SK-N-SH (cell line): Measurements from ENCODE around the gene NPHS2. TPM values are rescaled to one million over a fixed set of nuclear protein-coding genes. Genes with fewer than 3 reads are reported as not detected.

Experiments
- CTCF ChIA-PET: fragments of 300-600, 350-600 bp; formaldehyde crosslinking; extraction: SDS; loops from one replicate; lab custom pipeline; 2021; lab: Yijun Ruan, JAX
- POLR2A ChIA-PET: fragments of 350-600 bp; sonication (Branson Sonifier 250); formaldehyde crosslinking; extraction: SDS; loops from one replicate; lab custom pipeline; 2020; ENCODE audit warnings: antibody characterized with exemption, inconsistent platforms; lab: Yijun Ruan, JAX
- DNase-seq: peaks from one replicate; pipeline ENCODE4 v3.0.0; 2012
- H2AFZ ChIP-seq: fragments of 200-600 bp; sonication (generic); 2 replicates; pipeline ENCODE4 v1.8.1; 2016; ENCODE audit warnings: antibody characterized with exemption, mild to moderate bottlenecking, low read depth
- H3F3A ChIP-seq: fragments of 200-600 bp; sonication (generic); replicated peaks from 2 replicates; pipeline ENCODE3; 2016; ENCODE audit warnings: antibody characterized with exemption, mild to moderate bottlenecking; ENCODE audit not compliant: insufficient read depth
- H3K27ac ChIP-seq, 2 experiments: fragments of 200-500 bp in 1 of 2; fragments of 200-600 bp in 1 of 2; sonication (Bioruptor generic) in 1 of 2; sonication (generic), shearing (Covaris generic) in 1 of 2; 2 replicates each; pipeline versions ENCODE4 v1.5.1 to v1.6.1; 2014 to 2016; ENCODE audit warnings: low read depth in 2 of 2, inconsistent platforms in 1 of 2, low read length in 1 of 2, mild to moderate bottlenecking in 1 of 2, mixed read lengths in 1 of 2
- H3K27me3 ChIP-seq: fragments of 200-600 bp; sonication (generic), shearing (Covaris generic); 2 replicates; pipeline ENCODE4 v1.6.1; 2016; ENCODE audit warnings: mixed run types; ENCODE audit not compliant: insufficient read depth
- H3K36me3 ChIP-seq, 2 experiments: fragments of 200-500 bp in 1 of 2; fragments of 200-600 bp in 1 of 2; sonication (Bioruptor generic) in 1 of 2; sonication (generic) in 1 of 2; replicated peaks in 1 of 2; 2 replicates each; pipeline versions ENCODE3 to v1.5.1; 2014 to 2016; ENCODE audit warnings: low read length in 1 of 2, mild to moderate bottlenecking in 1 of 2; ENCODE audit not compliant: insufficient read depth in 2 of 2, control insufficient read depth in 1 of 2
- H3K4me1 ChIP-seq, 2 experiments: fragments of 200-500 bp in 1 of 2; fragments of 200-600 bp in 1 of 2; sonication (Bioruptor generic) in 1 of 2; sonication (generic), shearing (Covaris generic) in 1 of 2; 2 replicates each; pipeline versions ENCODE4 v1.5.1 to v1.6.1; 2014 to 2016; ENCODE audit warnings: low read depth in 1 of 2, low read length in 1 of 2, mixed run types in 1 of 2; ENCODE audit not compliant: insufficient read depth in 2 of 2, control insufficient read depth in 1 of 2
- H3K4me2 ChIP-seq: fragments of 200-600 bp; sonication (generic), shearing (Covaris generic); 2 replicates; pipeline ENCODE4 v1.6.1; 2017; ENCODE audit warnings: mixed run types
- H3K4me3 ChIP-seq, 2 experiments: fragments of 200-500 bp in 1 of 2; fragments of 200-600 bp in 1 of 2; sonication (Bioruptor generic) in 1 of 2; sonication (generic), shearing (Covaris generic) in 1 of 2; 2 replicates each; pipeline versions ENCODE4 v1.5.1 to v1.8.1; 2014 to 2016; ENCODE audit warnings: low read depth in 2 of 2, inconsistent platforms in 1 of 2, low read length in 1 of 2, mild to moderate bottlenecking in 1 of 2, mixed read lengths in 1 of 2, moderate library complexity in 1 of 2
- H3K79me2 ChIP-seq: fragments of 200-600 bp; sonication (generic); 2 replicates; pipeline ENCODE4 v1.8.1; 2017; ENCODE audit warnings: mild to moderate bottlenecking; ENCODE audit not compliant: insufficient read depth
- H3K9ac ChIP-seq: fragments of 200-600 bp; sonication (generic); 2 replicates; pipeline ENCODE4 v1.6.1; 2017; ENCODE audit warnings: mixed run types
- H3K9me2 ChIP-seq: fragments of 200-600 bp; sonication (generic); 2 replicates; pipeline ENCODE4 v1.6.1; 2017; ENCODE audit warnings: mixed run types
- H3K9me3 ChIP-seq: fragments of 200-600 bp; sonication (generic); 2 replicates; pipeline ENCODE4 v1.6.1; 2017; ENCODE audit warnings: mixed run types, mild to moderate bottlenecking, moderate library complexity
- H4K20me1 ChIP-seq: fragments of 200-600 bp; sonication (generic); 2 replicates; pipeline ENCODE4 v1.6.1; 2017; ENCODE audit warnings: mild to moderate bottlenecking, mixed run types; ENCODE audit not compliant: insufficient read depth
- EP300 ChIP-seq, 2 experiments: IDR thresholded peaks; 2 replicates each; pipeline versions ENCODE4 v1.4.0 to v1.6.1; 2012; ENCODE audit warnings: borderline replicate concordance in 1 of 2, low read depth in 1 of 2, low read length in 1 of 2
- EZH2phosphoT487 ChIP-seq: fragments of 200-600 bp; sonication (generic); IDR thresholded peaks from 2 replicates; pipeline ENCODE4 v1.6.1; 2017; ENCODE audit warnings: low read depth, mixed run types, mild to moderate bottlenecking, antibody characterized with exemption, moderate library complexity, borderline replicate concordance
- FOSL2 ChIP-seq: IDR thresholded peaks from 2 replicates; pipeline ENCODE4 v1.4.0; 2012; ENCODE audit warnings: low read depth, mild to moderate bottlenecking, moderate library complexity, borderline replicate concordance
- FOXM1 ChIP-seq: IDR thresholded peaks from 2 replicates; pipeline ENCODE4 v1.4.0; 2012; ENCODE audit warnings: low read depth, mild to moderate bottlenecking
- GABPA ChIP-seq: IDR thresholded peaks from 2 replicates; pipeline ENCODE4 v1.4.0; 2012; ENCODE audit warnings: low read depth, mild to moderate bottlenecking
- JUND ChIP-seq: IDR thresholded peaks from 2 replicates; pipeline ENCODE4 v1.4.0; 2012
- MEF2A ChIP-seq: IDR thresholded peaks from 2 replicates; pipeline ENCODE4 v1.4.0; 2012; ENCODE audit warnings: low read depth, borderline replicate concordance
- NRF1 ChIP-seq: IDR thresholded peaks from 2 replicates; pipeline ENCODE4 v1.6.1; 2012; ENCODE audit warnings: low read depth, mild to moderate bottlenecking, low read length
- POLR2AphosphoS5 ChIP-seq: IDR thresholded peaks from 2 replicates; pipeline ENCODE4 v1.6.1; 2012; ENCODE audit warnings: low read depth, low read length
- RCOR1 ChIP-seq: fragments of 150-350 bp; IDR thresholded peaks from 2 replicates; pipeline ENCODE4 v1.6.1; 2017; ENCODE audit warnings: antibody characterized with exemption, low read length
- RFX5 ChIP-seq: IDR thresholded peaks from 2 replicates; pipeline ENCODE4 v1.6.1; 2012; ENCODE audit warnings: mild to moderate bottlenecking, improper control_type of control experiment, low read length
- SIN3A ChIP-seq: IDR thresholded peaks from 2 replicates; pipeline ENCODE4 v1.6.1; 2012; ENCODE audit warnings: low read depth, mild to moderate bottlenecking, low read length, moderate library complexity, borderline replicate concordance
- SMC3 ChIP-seq: IDR thresholded peaks from 2 replicates; pipeline ENCODE4 v1.6.1; 2012; ENCODE audit warnings: low read depth, low read length, improper control_type of control experiment
- TCF12 ChIP-seq: IDR thresholded peaks from 2 replicates; pipeline ENCODE4 v1.4.0; 2012
- TEAD4 ChIP-seq: IDR thresholded peaks from 2 replicates; pipeline ENCODE4 v1.4.0; 2012; ENCODE audit warnings: mild to moderate bottlenecking, borderline replicate concordance; ENCODE audit not compliant: insufficient read depth
- USF2 ChIP-seq: fragments of 150-350 bp; IDR thresholded peaks from 2 replicates; pipeline ENCODE4 v1.6.1; 2017; ENCODE audit warnings: antibody characterized with exemption, low read length, low read depth, borderline replicate concordance
- WGBS: methylation state at CpG from one replicate; pipeline ENCODE4 v1.1.6; 2017; ENCODE audit warnings: low lambda C conversion rate; 5-methylcytosine and 5-hydroxymethylcytosine counted together
- polyA plus RNA-seq, 3 experiments: library from polyadenylated mRNA; depleted of rRNA; stranded (reverse); fragments of >200 nt; gene quantifications; 2 replicates each; pipeline ENCODE4 v1.2.3, GENCODE V29; 2012
- TF ChIP-seq, protein P1 (sequence below): IDR thresholded peaks from 2 replicates; pipeline ENCODE4; 2012
- TF ChIP-seq, protein P2 (sequence below): IDR thresholded peaks from 2 replicates; pipeline ENCODE4 v1.4.0; 2012; ENCODE audit warnings: low read depth, borderline replicate concordance
- TF ChIP-seq, protein P3 (sequence below): IDR thresholded peaks from 2 replicates; pipeline ENCODE4 v1.6.1; 2012; ENCODE audit warnings: mild to moderate bottlenecking, low read depth, low read length, moderate library complexity

The NPHS2 gene
- polyA plus RNA-seq, 1 of the 3 experiments (the other 2 are of a cell fraction), result not detected

DNA sequence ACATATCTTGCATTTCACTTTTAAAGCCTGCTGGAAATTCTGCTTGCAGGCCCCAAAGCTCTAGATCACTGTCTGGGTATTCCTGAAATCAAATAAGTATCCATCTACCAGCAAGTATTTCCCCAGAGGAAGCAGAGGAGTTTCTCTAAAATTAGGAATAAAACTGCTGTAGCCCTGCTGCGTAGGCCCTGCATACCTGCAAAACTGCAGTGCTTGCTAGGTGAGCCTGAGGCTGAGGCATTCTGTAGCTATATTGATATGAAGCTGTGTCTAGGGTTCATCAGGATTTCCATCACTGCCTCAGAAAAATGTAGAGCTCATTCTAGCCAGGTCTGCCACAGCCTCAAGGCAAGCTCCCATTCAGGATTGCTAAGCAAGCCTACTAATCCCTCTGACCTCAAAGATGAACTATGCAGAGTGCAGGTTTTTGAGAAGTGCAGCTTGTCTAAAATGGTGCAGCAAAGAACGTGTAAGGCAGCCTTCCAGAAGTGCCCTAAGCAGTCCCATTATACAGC, 28.7 kb downstream of the NPHS2 start:
- no peak for DNase-seq
- Histone ChIP-seq H3K9me3 (no peaks in the 10 kb centered on the region), H2AFZ (no peak overlapping the region), H3K36me3 (no peaks in the 10 kb centered on the region), H3K4me3 (no peak overlapping the region), H3K9ac (no peak overlapping the region), H3K4me1 (no peaks in the 10 kb centered on the region), H3K27me3 (no peaks in the 10 kb centered on the region; the same call in 1 of the 2 replicates), H3K4me2 (no peak overlapping the region), H3K27ac (no peak overlapping the region), H3K9me2 (no peaks in the 10 kb centered on the region), H4K20me1 (no peaks in the 10 kb centered on the region), H3K79me2 (no peaks in the 10 kb centered on the region), H3F3A (no peaks in the 10 kb centered on the region)
- TF ChIP-seq TCF12, result no peak
- TF ChIP-seq SMC3, result no peak
- TF ChIP-seq GABPA, result no peak
- TF ChIP-seq POLR2AphosphoS5, result no peak
- TF ChIP-seq FOSL2, result no peak
- TF ChIP-seq FOXM1, result no peak
- no peak for TF ChIP-seq RFX5
- TF ChIP-seq NRF1, result no peak
- TF ChIP-seq TEAD4, result no peak
- TF ChIP-seq, protein P1, sequence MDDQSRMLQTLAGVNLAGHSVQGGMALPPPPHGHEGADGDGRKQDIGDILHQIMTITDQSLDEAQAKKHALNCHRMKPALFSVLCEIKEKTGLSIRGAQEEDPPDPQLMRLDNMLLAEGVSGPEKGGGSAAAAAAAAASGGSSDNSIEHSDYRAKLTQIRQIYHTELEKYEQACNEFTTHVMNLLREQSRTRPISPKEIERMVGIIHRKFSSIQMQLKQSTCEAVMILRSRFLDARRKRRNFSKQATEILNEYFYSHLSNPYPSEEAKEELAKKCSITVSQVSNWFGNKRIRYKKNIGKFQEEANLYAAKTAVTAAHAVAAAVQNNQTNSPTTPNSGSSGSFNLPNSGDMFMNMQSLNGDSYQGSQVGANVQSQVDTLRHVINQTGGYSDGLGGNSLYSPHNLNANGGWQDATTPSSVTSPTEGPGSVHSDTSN, result no peak
- TF ChIP-seq EP300 (IDR thresholded peaks at IDR 0.05; ENCODE audit: borderline replicate concordance in 1 of 2, low read depth in 1 of 2, low read length in 1 of 2), result no peak
- TF ChIP-seq, protein P2, sequence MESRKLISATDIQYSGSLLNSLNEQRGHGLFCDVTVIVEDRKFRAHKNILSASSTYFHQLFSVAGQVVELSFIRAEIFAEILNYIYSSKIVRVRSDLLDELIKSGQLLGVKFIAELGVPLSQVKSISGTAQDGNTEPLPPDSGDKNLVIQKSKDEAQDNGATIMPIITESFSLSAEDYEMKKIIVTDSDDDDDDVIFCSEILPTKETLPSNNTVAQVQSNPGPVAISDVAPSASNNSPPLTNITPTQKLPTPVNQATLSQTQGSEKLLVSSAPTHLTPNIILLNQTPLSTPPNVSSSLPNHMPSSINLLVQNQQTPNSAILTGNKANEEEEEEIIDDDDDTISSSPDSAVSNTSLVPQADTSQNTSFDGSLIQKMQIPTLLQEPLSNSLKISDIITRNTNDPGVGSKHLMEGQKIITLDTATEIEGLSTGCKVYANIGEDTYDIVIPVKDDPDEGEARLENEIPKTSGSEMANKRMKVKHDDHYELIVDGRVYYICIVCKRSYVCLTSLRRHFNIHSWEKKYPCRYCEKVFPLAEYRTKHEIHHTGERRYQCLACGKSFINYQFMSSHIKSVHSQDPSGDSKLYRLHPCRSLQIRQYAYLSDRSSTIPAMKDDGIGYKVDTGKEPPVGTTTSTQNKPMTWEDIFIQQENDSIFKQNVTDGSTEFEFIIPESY, result no peak
- TF ChIP-seq JUND, result no peak
- no peak for TF ChIP-seq USF2
- TF ChIP-seq, protein P3, sequence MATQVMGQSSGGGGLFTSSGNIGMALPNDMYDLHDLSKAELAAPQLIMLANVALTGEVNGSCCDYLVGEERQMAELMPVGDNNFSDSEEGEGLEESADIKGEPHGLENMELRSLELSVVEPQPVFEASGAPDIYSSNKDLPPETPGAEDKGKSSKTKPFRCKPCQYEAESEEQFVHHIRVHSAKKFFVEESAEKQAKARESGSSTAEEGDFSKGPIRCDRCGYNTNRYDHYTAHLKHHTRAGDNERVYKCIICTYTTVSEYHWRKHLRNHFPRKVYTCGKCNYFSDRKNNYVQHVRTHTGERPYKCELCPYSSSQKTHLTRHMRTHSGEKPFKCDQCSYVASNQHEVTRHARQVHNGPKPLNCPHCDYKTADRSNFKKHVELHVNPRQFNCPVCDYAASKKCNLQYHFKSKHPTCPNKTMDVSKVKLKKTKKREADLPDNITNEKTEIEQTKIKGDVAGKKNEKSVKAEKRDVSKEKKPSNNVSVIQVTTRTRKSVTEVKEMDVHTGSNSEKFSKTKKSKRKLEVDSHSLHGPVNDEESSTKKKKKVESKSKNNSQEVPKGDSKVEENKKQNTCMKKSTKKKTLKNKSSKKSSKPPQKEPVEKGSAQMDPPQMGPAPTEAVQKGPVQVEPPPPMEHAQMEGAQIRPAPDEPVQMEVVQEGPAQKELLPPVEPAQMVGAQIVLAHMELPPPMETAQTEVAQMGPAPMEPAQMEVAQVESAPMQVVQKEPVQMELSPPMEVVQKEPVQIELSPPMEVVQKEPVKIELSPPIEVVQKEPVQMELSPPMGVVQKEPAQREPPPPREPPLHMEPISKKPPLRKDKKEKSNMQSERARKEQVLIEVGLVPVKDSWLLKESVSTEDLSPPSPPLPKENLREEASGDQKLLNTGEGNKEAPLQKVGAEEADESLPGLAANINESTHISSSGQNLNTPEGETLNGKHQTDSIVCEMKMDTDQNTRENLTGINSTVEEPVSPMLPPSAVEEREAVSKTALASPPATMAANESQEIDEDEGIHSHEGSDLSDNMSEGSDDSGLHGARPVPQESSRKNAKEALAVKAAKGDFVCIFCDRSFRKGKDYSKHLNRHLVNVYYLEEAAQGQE, result no peak
- no peak for TF ChIP-seq SIN3A
- TF ChIP-seq RCOR1, result no peak
- no peak for TF ChIP-seq MEF2A
- no peak for TF ChIP-seq EZH2phosphoT487
- CTCF ChIA-PET, result interaction anchor here (1.5 kb wide), 1 partner anchor 39 kb away, joined by 5 read pairs; no protein-coding TSS in a partner anchor
- POLR2A ChIA-PET, result no interaction called here
- 14% methylated on average over 2 of the region's 2 CpGs for WGBS
